ENCODE results near the gene PSEN1.

PSEN1 gene

GRCh38 chr14:73242357-73242901 lies 106.1 kb downstream of the PSEN1 start:
- peak; percentile 14 for DNase-seq

- no peak for DNase-seq
Observed at GRCh38 chr14:73243341-73243740, 107.0 kb downstream of the PSEN1 start.

GRCh38 chr14:73243748-73244147 lies 107.4 kb downstream of the PSEN1 start:
- no peak for DNase-seq

GRCh38 chr14:73244541-73245290 lies 108.4 kb downstream of the PSEN1 start:
- DNase-seq, result no peak

- peak; percentile 59 for DNase-seq
Observed at GRCh38 chr14:73245480-73246325, 109.4 kb downstream of the PSEN1 start.

GRCh38 chr14:73246387-73247150 lies 110.3 kb downstream of the PSEN1 start:
- DNase-seq, result no peak

- DNase-seq, result no peak
Observed at GRCh38 chr14:73248108-73248868, 112.0 kb downstream of the PSEN1 start.

GRCh38 chr14:73249108-73249507 lies 112.8 kb downstream of the PSEN1 start:
- DNase-seq, result no peak

GRCh38 chr14:73249564-73250316 lies 113.4 kb downstream of the PSEN1 start:
- no peak for DNase-seq

- DNase-seq, result no peak
Observed at GRCh38 chr14:73250317-73250713, 114.0 kb downstream of the PSEN1 start.

GRCh38 chr14:73250781-73251500 lies 114.6 kb downstream of the PSEN1 start:
- no peak for DNase-seq

- DNase-seq, result no peak
Observed at GRCh38 chr14:73251516-73252215, 115.4 kb downstream of the PSEN1 start.

- DNase-seq, result no peak
Observed at GRCh38 chr14:73252491-73253322, 116.4 kb downstream of the PSEN1 start.

GRCh38 chr14:73253323-73253610 lies 117.0 kb downstream of the PSEN1 start:
- DNase-seq, result no peak

- DNase-seq, result no peak
Observed at GRCh38 chr14:73253721-73254120, 117.4 kb downstream of the PSEN1 start.

- peak; percentile 16 for DNase-seq
Observed at GRCh38 chr14:73254247-73255004, 118.1 kb downstream of the PSEN1 start.

GRCh38 chr14:73255005-73255400 lies 118.7 kb downstream of the PSEN1 start:
- no peak for DNase-seq

GRCh38 chr14:73255693-73256225 lies 119.5 kb downstream of the PSEN1 start:
- no peak for DNase-seq

Measured in femur (tissue), 1 donor.